GM18867 (cell line): ENCODE measurements around the gene HUS1.
"Not testable (repeated sequence)": the region's sequence is repeated elsewhere in the genome, so short reads cannot be mapped to it uniquely, and the experiment has no call there.

Experiments used
- ATAC-seq: cut with Tn5 transposase; IDR thresholded peaks from one replicate; pipeline ENCODE4 v1.9.1; 2021; ENCODE audit warnings: mild to moderate bottlenecking, moderate library complexity; ENCODE audit not compliant: unreplicated experiment

The HUS1 gene

GRCh38 chr7:47945261-47946015, 34.0 kb downstream of the HUS1 start:
- peak; percentile 67 for ATAC-seq

- ATAC-seq, result no peak
Measured at GRCh38 chr7:47944536-47945260, 34.7 kb downstream of the HUS1 start.

GRCh38 chr7:47943676-47944474, 35.5 kb downstream of the HUS1 start:
- no peak for ATAC-seq

- not testable (repeated sequence) for ATAC-seq
Measured at GRCh38 chr7:47942651-47943050, 36.8 kb downstream of the HUS1 start.

- ATAC-seq, result no peak
Measured at GRCh38 chr7:47942132-47942531, 37.3 kb downstream of the HUS1 start.

- no peak for ATAC-seq
Measured at GRCh38 chr7:47941136-47941844, 38.1 kb downstream of the HUS1 start.

- no peak for ATAC-seq
Measured at GRCh38 chr7:47940088-47941013, 39.1 kb downstream of the HUS1 start.

GRCh38 chr7:47939425-47940036, 39.9 kb downstream of the HUS1 start:
- no peak for ATAC-seq

- ATAC-seq, result no peak
Measured at GRCh38 chr7:47938574-47939165, 40.7 kb downstream of the HUS1 start.

GRCh38 chr7:47937711-47938573, 41.5 kb downstream of the HUS1 start:
- peak; percentile 46 for ATAC-seq

GRCh38 chr7:47937065-47937687, 42.2 kb downstream of the HUS1 start:
- peak; percentile 97 for ATAC-seq

- ATAC-seq, result no peak
Measured at GRCh38 chr7:47936323-47936722, 43.1 kb downstream of the HUS1 start.

GRCh38 chr7:47935336-47935735, 44.1 kb downstream of the HUS1 start:
- ATAC-seq, result no peak

- ATAC-seq, result no peak
Measured at GRCh38 chr7:47934831-47935230, 44.6 kb downstream of the HUS1 start.

- ATAC-seq, result no peak
Measured at GRCh38 chr7:47933215-47933614, 46.2 kb downstream of the HUS1 start.

GRCh38 chr7:47932466-47933037, 46.9 kb downstream of the HUS1 start:
- no peak for ATAC-seq

- no peak for ATAC-seq
Measured at GRCh38 chr7:47932016-47932415, 47.4 kb downstream of the HUS1 start.
